Fibroblast of lung (primary cell): ENCODE data around the gene FDXR. TPM values are rescaled to one million over a fixed set of nuclear protein-coding genes. Genes with fewer than 3 reads are reported as not detected.

ENCODE experiments used
- DNase-seq, 2 donors: peaks; one replicate each; pipeline versions ENCODE4 v3.0.0 to v3.0.0-alpha.2; 2010; ENCODE audit warnings: low read depth in 2 of 2
- H2AFZ ChIP-seq: 2 replicates; pipeline ENCODE4 v1.5.1; 2012; ENCODE audit warnings: low read length, control low read depth, inconsistent platforms
- H3K27ac ChIP-seq: 2 replicates; pipeline ENCODE4 v1.5.1; 2011; ENCODE audit warnings: low read length, control low read depth; ENCODE audit not compliant: insufficient read depth
- H3K27me3 ChIP-seq: 2 replicates; pipeline ENCODE4 v1.5.1; 2011; ENCODE audit warnings: mild to moderate bottlenecking, low read length; ENCODE audit not compliant: control insufficient read depth, insufficient read depth
- H3K36me3 ChIP-seq: 2 replicates; pipeline ENCODE4 v1.5.1; 2011; ENCODE audit warnings: low read length; ENCODE audit not compliant: control insufficient read depth, insufficient read depth
- H3K4me1 ChIP-seq: 2 replicates; pipeline ENCODE4 v1.5.1; 2011; ENCODE audit warnings: low read length; ENCODE audit not compliant: control insufficient read depth, insufficient read depth; ENCODE audit errors: extremely low read depth
- H3K4me2 ChIP-seq: 2 replicates; pipeline ENCODE4 v1.5.1; 2011; ENCODE audit warnings: low read length, control low read depth; ENCODE audit not compliant: insufficient read depth; ENCODE audit errors: extremely low read depth
- H3K4me3 ChIP-seq, 4 experiments: fragments of 200-600 bp in 1 of 4; sonication (generic) in 1 of 4; replicated peaks in 1 of 4; 2 replicates each; pipeline ENCODE4 v1.5.1; 2011 to 2016; ENCODE audit warnings: low read length in 4 of 4, low read depth in 3 of 4, mild to moderate bottlenecking in 3 of 4, control low read depth in 2 of 4, inconsistent platforms in 1 of 4, mixed read lengths in 1 of 4; ENCODE audit not compliant: insufficient read depth in 1 of 4; ENCODE audit errors: control extremely low read depth in 1 of 4
- H3K79me2 ChIP-seq: 2 replicates; pipeline ENCODE4 v1.5.1; 2012; ENCODE audit warnings: mild to moderate bottlenecking, low read length, inconsistent platforms; ENCODE audit not compliant: control insufficient read depth, insufficient read depth
- H3K9ac ChIP-seq: 2 replicates; pipeline ENCODE4 v1.5.1; 2011; ENCODE audit warnings: mild to moderate bottlenecking, low read length, control low read depth; ENCODE audit not compliant: insufficient read depth
- H3K9me3 ChIP-seq: 2 replicates; pipeline ENCODE4 v1.5.1; 2012; ENCODE audit warnings: low read depth, low read length; ENCODE audit not compliant: control insufficient read depth, insufficient read depth
- H4K20me1 ChIP-seq: 2 replicates; pipeline ENCODE4 v1.5.1; 2011; ENCODE audit warnings: low read length; ENCODE audit not compliant: control insufficient read depth, insufficient read depth; ENCODE audit errors: extremely low read depth
- EZH2 ChIP-seq: IDR thresholded peaks from 2 replicates; pipeline ENCODE4 v1.5.1; 2012; ENCODE audit warnings: low read length, control low read depth, mild to moderate bottlenecking; ENCODE audit errors: missing control alignments
- polyA plus RNA-seq, 2 donors: library from polyadenylated mRNA; depleted of rRNA in 1 of 2; stranded (reverse) in 1 of 2; unstranded in 1 of 2; fragments of >200 nt; gene quantifications; 2 replicates each; pipeline ENCODE4 v1.2.1, GENCODE V29; 2011 to 2012; ENCODE audit warnings: missing spikeins in 1 of 2
- total RNA-seq: library from RNA; depleted of rRNA; stranded (reverse); fragments of >200 nt; gene quantifications from 2 replicates; pipeline ENCODE4 v1.2.1, GENCODE V29; 2014
- TF ChIP-seq, protein P1 (sequence below), 2 donors: IDR thresholded peaks in 1 of 2; conservative IDR thresholded peaks in 1 of 2; 1 replicate in 1 of 2; 2 replicates in 1 of 2; pipeline ENCODE4 v1.5.1; 2011 to 2012; ENCODE audit warnings: low read length in 2 of 2, control low read depth in 1 of 2, inconsistent platforms in 1 of 2, low read depth in 1 of 2, mild to moderate bottlenecking in 1 of 2

Gene FDXR
- total and polyA plus RNA-seq, 2 donors (not counting 1 experiment from before 2014, with no cell fraction given): 6.8 to 71.0 TPM

DNA sequence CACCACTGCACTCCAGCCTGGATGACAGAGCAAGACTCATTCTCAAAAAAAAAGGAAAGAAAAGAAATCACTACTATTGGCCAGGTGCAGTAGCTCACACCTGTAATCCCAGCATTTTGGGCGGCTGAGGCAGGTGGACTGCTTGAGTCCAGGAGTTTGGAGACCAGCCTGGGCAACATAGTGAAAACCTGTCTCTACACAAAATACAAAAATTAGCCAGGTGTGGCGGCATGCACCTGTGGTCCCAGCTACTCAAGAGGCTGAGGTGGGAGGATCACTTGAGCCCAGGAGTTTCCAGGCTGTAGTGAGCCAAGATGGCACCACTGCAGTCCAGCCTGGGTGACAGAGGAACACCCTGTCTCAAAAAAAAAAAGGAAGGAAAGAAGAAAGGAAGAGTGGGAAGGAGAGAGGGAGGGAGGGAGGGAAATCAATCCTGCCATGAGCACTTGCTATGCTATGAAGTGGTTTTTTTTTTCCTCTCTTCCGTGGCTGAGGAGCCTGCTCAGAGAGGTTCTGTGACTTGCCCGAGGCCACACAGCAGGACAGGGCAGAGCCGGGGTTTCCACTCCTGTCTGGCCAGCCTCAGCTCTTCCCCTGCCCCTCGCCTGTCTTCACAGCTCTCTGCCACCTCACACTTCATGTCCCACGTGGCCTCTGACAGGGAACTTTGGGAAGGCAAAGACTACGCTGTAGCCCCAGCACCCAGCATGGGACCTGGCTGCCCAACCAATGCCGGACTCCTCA lies 24.0 kb downstream of the FDXR start:
- Histone ChIP-seq H3K79me2 (no peaks in the 10 kb centered on the region), H3K4me3 (no peak overlapping the region), H3K27me3 (peaks cover 26% of the 10 kb centered on the region), H3K4me2 (no peak overlapping the region), H2AFZ (no peak overlapping the region), H3K4me1 (no peaks in the 10 kb centered on the region), H4K20me1 (no peaks in the 10 kb centered on the region), H3K9me3 (no peaks in the 10 kb centered on the region), H3K36me3 (no peaks in the 10 kb centered on the region), H3K9ac (no peak overlapping the region), H3K27ac (no peak overlapping the region)
- no peak for DNase-seq
- TF ChIP-seq, protein P1, sequence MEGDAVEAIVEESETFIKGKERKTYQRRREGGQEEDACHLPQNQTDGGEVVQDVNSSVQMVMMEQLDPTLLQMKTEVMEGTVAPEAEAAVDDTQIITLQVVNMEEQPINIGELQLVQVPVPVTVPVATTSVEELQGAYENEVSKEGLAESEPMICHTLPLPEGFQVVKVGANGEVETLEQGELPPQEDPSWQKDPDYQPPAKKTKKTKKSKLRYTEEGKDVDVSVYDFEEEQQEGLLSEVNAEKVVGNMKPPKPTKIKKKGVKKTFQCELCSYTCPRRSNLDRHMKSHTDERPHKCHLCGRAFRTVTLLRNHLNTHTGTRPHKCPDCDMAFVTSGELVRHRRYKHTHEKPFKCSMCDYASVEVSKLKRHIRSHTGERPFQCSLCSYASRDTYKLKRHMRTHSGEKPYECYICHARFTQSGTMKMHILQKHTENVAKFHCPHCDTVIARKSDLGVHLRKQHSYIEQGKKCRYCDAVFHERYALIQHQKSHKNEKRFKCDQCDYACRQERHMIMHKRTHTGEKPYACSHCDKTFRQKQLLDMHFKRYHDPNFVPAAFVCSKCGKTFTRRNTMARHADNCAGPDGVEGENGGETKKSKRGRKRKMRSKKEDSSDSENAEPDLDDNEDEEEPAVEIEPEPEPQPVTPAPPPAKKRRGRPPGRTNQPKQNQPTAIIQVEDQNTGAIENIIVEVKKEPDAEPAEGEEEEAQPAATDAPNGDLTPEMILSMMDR (conservative IDR thresholded peaks at IDR 0.05 in 1 of 2, IDR thresholded peaks at IDR 0.05 in 1 of 2; ENCODE audit: low read depth in 1 of 2, low read length in 2 of 2): no peak
- no peak for TF ChIP-seq EZH2

DNA sequence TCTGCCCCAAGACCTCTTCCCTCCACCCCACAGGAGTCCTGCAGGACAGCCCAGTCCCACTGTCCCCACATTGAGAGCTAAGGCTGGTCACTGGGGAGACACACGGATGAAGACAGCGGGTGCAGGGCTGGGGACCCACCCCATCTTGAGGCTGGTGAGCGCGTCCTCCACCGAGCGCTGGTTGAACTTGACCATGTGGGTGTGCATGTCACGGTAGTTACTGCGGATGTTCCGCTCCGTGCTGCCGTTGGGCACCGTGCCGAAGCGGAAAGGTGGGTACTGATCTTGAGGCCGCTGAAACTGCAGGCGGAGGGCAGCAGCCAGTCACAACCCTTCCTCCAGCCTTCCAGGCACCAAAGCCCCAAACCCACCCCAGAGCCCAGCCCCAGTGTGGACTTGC lies 26.2 kb downstream of the FDXR start:
- Histone ChIP-seq H3K27ac (no peak overlapping the region), H3K4me2 (no peak overlapping the region), H3K27me3 (peaks cover 5% of the 10 kb centered on the region), H3K36me3 (no peaks in the 10 kb centered on the region), H3K79me2 (no peaks in the 10 kb centered on the region), H3K4me3 (no peak overlapping the region), H3K4me1 (no peaks in the 10 kb centered on the region), H3K9me3 (no peaks in the 10 kb centered on the region), H4K20me1 (no peaks in the 10 kb centered on the region), H2AFZ (no peak overlapping the region), H3K9ac (no peak overlapping the region)
- TF ChIP-seq, protein P1 (conservative IDR thresholded peaks at IDR 0.05 in 1 of 2, IDR thresholded peaks at IDR 0.05 in 1 of 2; ENCODE audit: low read depth in 1 of 2, low read length in 2 of 2): no peak
- no peak for TF ChIP-seq EZH2
- DNase-seq: no peak

DNA sequence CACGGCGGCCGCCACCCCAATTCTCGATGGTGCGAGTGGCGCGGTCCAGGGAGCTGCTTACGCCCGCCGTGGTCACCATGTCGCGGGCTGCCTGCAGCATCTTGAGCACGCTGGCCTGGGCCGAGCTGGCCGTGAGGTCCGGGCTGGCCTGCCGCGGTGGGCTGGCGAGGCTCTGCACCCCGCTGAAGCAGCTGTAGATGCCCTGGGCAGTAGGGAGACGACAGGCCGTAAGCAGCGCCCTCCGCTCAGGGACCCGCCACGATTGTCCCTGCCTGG lies 29.5 kb downstream of the FDXR start:
- Histone ChIP-seq H3K27me3 (no peaks in the 10 kb centered on the region), H3K4me1 (peaks cover 6% of the 10 kb centered on the region), H3K4me2 (no peak overlapping the region), H3K27ac (no peak overlapping the region), H3K4me3 (no peak overlapping the region), H3K9me3 (no peaks in the 10 kb centered on the region), H3K9ac (no peak overlapping the region), H2AFZ (no peak overlapping the region), H3K79me2 (no peaks in the 10 kb centered on the region), H4K20me1 (no peaks in the 10 kb centered on the region), H3K36me3 (no peaks in the 10 kb centered on the region)
- no peak for DNase-seq
- TF ChIP-seq EZH2: no peak
- TF ChIP-seq, protein P1 (conservative IDR thresholded peaks at IDR 0.05 in 1 of 2, IDR thresholded peaks at IDR 0.05 in 1 of 2; ENCODE audit: low read depth in 1 of 2, low read length in 2 of 2): no peak
